Mononuclear cell (primary cell): ENCODE results near the gene ICOS. TPM values are rescaled to one million over a fixed set of nuclear protein-coding genes. Genes with fewer than 3 reads are reported as not detected.
A peak's percentile ranks its signal among the peaks of the same experiment; 100 is the strongest.

ENCODE experiments used
- H3K27me3 ChIP-seq: 2 replicates; pipeline ENCODE4 v1.6.0; 2011; ENCODE audit warnings: low read length, control low read depth; ENCODE audit not compliant: insufficient read depth
- H3K4me1 ChIP-seq: 2 replicates; pipeline ENCODE4 v1.5.1; 2011; ENCODE audit warnings: mild to moderate bottlenecking, low read length, control low read depth; ENCODE audit not compliant: insufficient read depth
- H3K4me3 ChIP-seq: 2 replicates; pipeline ENCODE4 v1.5.1; 2011; ENCODE audit warnings: mild to moderate bottlenecking, low read length, moderate library complexity
- H3K9me3 ChIP-seq: 2 replicates; pipeline ENCODE4 v1.5.1; 2011; ENCODE audit warnings: low read depth, mild to moderate bottlenecking, control low read depth, low read length
- total RNA-seq: library from RNA; depleted of rRNA; stranded (reverse); fragments of >200 nt; gene quantifications from one replicate; pipeline ENCODE4 v1.2.3, GENCODE V29; 2012

Gene ICOS
- 111 TPM for total RNA-seq

GRCh38 chr2:203936535-203936934 lies at the start of gene ICOS:
Gene ICOS, plus strand, starts transcription at chr2:203936763. Its CDS starts 52 bp downstream, at chr2:203936815.
- no peaks in the 10 kb centered on the region for H3K9me3 ChIP-seq
- H3K4me1 ChIP-seq = peaks cover 26% of the 10 kb centered on the region
- peak within 1 kb of the TSS; percentile 32 for H3K4me3 ChIP-seq
- H3K27me3 ChIP-seq = no peaks in the 10 kb centered on the region

GRCh38 chr2:203887677-203888076 lies 48.9 kb upstream of the ICOS start:
- no peaks in the 10 kb centered on the region for H3K9me3 ChIP-seq
- no peaks in the 10 kb centered on the region for H3K27me3 ChIP-seq
- H3K4me3 ChIP-seq = no peak overlapping the region
- H3K4me1 ChIP-seq = peaks cover 65% of the 10 kb centered on the region

GRCh38 chr2:203889542-203889941 lies 47.0 kb upstream of the ICOS start:
- H3K9me3 ChIP-seq = no peaks in the 10 kb centered on the region
- no peak overlapping the region for H3K4me3 ChIP-seq
- H3K4me1 ChIP-seq = peaks cover 80% of the 10 kb centered on the region
- H3K27me3 ChIP-seq = no peaks in the 10 kb centered on the region

GRCh38 chr2:203889944-203890343 lies 46.6 kb upstream of the ICOS start:
- peaks cover 84% of the 10 kb centered on the region for H3K4me1 ChIP-seq
- H3K9me3 ChIP-seq = no peaks in the 10 kb centered on the region
- no peaks in the 10 kb centered on the region for H3K27me3 ChIP-seq
- no peak overlapping the region for H3K4me3 ChIP-seq

- Histone ChIP-seq H3K4me3 (no peak overlapping the region), H3K27me3 (no peaks in the 10 kb centered on the region), H3K9me3 (no peaks in the 10 kb centered on the region), H3K4me1 (peaks cover 83% of the 10 kb centered on the region)
Observed at GRCh38 chr2:203890733-203891132, 45.8 kb upstream of the ICOS start.

GRCh38 chr2:203891474-203891873 lies 45.1 kb upstream of the ICOS start:
- Histone ChIP-seq H3K9me3 (no peaks in the 10 kb centered on the region), H3K4me3 (no peak overlapping the region), H3K4me1 (peaks cover 83% of the 10 kb centered on the region), H3K27me3 (no peaks in the 10 kb centered on the region)

- no peak overlapping the region for H3K4me3 ChIP-seq
- H3K9me3 ChIP-seq = no peaks in the 10 kb centered on the region
- peaks cover 83% of the 10 kb centered on the region for H3K4me1 ChIP-seq
Observed at GRCh38 chr2:203892207-203892606, 44.4 kb upstream of the ICOS start.

GRCh38 chr2:203893401-203893800 lies 43.2 kb upstream of the ICOS start:
- Histone ChIP-seq H3K4me3 (no peak overlapping the region), H3K4me1 (peaks cover 87% of the 10 kb centered on the region), H3K9me3 (no peaks in the 10 kb centered on the region), H3K27me3 (no peaks in the 10 kb centered on the region)

More at GRCh38 chr2:203892207-203892606, 44.4 kb upstream of the ICOS start:
- H3K27me3 ChIP-seq = no peaks in the 10 kb centered on the region

GRCh38 chr2:203893840-203894239 lies 42.7 kb upstream of the ICOS start:
- H3K4me1 ChIP-seq = peaks cover 87% of the 10 kb centered on the region
- H3K9me3 ChIP-seq = no peaks in the 10 kb centered on the region

GRCh38 chr2:203894262-203894661 lies 42.3 kb upstream of the ICOS start:
- Histone ChIP-seq H3K4me1 (peaks cover 88% of the 10 kb centered on the region), H3K4me3 (no peak overlapping the region), H3K9me3 (no peaks in the 10 kb centered on the region)

More at GRCh38 chr2:203893840-203894239, 42.7 kb upstream of the ICOS start:
- H3K27me3 ChIP-seq = no peaks in the 10 kb centered on the region
- no peak overlapping the region for H3K4me3 ChIP-seq

GRCh38 chr2:203897544-203897943 lies 39.0 kb upstream of the ICOS start:
- H3K4me3 ChIP-seq = no peak overlapping the region
- peaks cover 14% of the 10 kb centered on the region for H3K9me3 ChIP-seq
- no peaks in the 10 kb centered on the region for H3K27me3 ChIP-seq
- H3K4me1 ChIP-seq = peaks cover 60% of the 10 kb centered on the region

More at GRCh38 chr2:203894262-203894661, 42.3 kb upstream of the ICOS start:
- H3K27me3 ChIP-seq = no peaks in the 10 kb centered on the region

- no peak overlapping the region for H3K4me3 ChIP-seq
- H3K9me3 ChIP-seq = peaks cover 22% of the 10 kb centered on the region
- H3K4me1 ChIP-seq = peaks cover 52% of the 10 kb centered on the region
- H3K27me3 ChIP-seq = no peaks in the 10 kb centered on the region
Observed at GRCh38 chr2:203898657-203899056, 37.9 kb upstream of the ICOS start.

GRCh38 chr2:203900253-203900652 lies 36.3 kb upstream of the ICOS start:
- H3K4me3 ChIP-seq = no peak overlapping the region
- H3K9me3 ChIP-seq = peaks cover 22% of the 10 kb centered on the region
- H3K4me1 ChIP-seq = peaks cover 37% of the 10 kb centered on the region
- H3K27me3 ChIP-seq = no peaks in the 10 kb centered on the region

- peaks cover 11% of the 10 kb centered on the region for H3K4me1 ChIP-seq
- H3K4me3 ChIP-seq = no peak overlapping the region
- H3K9me3 ChIP-seq = peaks cover 22% of the 10 kb centered on the region
- H3K27me3 ChIP-seq = no peaks in the 10 kb centered on the region
Observed at GRCh38 chr2:203904022-203904421, 32.5 kb upstream of the ICOS start.

GRCh38 chr2:203905656-203906055 lies 30.9 kb upstream of the ICOS start:
- H3K27me3 ChIP-seq = no peaks in the 10 kb centered on the region
- H3K4me3 ChIP-seq = no peak overlapping the region
- H3K9me3 ChIP-seq = peaks cover 22% of the 10 kb centered on the region
- H3K4me1 ChIP-seq = peaks cover 22% of the 10 kb centered on the region

- H3K4me1 ChIP-seq = peaks cover 22% of the 10 kb centered on the region
- no peak overlapping the region for H3K4me3 ChIP-seq
- H3K9me3 ChIP-seq = peaks cover under 1% of the 10 kb centered on the region
- H3K27me3 ChIP-seq = no peaks in the 10 kb centered on the region
Observed at GRCh38 chr2:203908066-203908796, 28.3 kb upstream of the ICOS start.
